GM19193 (cell line): ENCODE data around the gene COL18A1.

Experiments used
- POLR2A ChIP-seq: IDR thresholded peaks from 4 replicates; pipeline ENCODE4 v1.6.1; 2011; ENCODE audit not compliant: insufficient read depth, insufficient read length; ENCODE audit errors: extremely low read depth

The COL18A1 gene

DNA sequence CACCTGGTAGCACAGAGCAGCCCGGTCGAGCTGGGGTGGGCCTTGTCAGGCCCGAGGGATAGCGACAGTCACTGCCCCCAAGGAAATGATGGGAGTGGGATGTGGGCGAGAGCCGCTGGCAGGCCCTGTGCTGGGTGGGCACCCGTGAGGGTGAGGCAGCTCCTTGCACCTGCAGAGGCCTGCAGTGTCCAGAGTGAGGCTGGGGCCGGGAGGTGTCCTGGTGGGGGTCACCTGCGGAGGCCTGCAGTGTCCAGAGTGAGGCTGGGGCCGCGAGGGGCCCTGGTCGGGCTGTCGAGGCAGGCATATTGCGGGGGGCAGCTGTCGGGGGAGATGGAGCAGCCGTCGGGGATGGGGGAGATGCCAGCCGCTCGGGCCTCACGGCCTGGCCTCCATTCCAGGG, 87.8 kb downstream of the COL18A1 start:
- no peak for TF ChIP-seq POLR2A

DNA sequence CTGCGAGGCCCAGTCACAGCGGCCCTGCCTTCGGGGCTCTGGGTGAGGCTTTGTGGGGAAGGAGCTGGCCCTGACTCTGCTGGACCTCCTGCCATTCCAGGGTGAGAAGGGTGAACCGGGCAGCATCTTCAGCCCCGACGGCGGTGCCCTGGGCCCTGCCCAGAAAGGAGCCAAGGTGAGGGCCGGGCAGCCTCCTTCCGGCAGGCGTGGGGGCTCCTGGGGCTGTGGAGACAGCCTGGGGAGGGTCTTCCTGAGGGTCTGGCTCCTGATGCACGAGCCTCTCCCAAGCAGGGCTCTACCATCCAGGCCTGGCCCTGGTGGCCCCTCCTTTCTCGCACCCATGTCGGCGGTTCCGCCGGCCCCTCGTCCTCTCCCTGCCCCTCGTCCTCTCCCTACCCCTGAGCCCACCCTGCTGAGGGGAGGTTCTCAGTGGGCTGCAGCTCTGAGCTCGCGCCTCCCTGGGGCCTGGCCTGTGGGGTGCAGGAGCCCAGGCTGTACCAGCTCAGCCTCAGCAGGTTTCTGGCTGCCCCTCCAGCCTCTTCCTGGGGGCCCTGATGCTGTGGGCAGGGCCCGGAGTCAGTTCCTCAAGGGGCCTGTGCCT, 88.5 kb downstream of the COL18A1 start:
- no peak for TF ChIP-seq POLR2A

DNA sequence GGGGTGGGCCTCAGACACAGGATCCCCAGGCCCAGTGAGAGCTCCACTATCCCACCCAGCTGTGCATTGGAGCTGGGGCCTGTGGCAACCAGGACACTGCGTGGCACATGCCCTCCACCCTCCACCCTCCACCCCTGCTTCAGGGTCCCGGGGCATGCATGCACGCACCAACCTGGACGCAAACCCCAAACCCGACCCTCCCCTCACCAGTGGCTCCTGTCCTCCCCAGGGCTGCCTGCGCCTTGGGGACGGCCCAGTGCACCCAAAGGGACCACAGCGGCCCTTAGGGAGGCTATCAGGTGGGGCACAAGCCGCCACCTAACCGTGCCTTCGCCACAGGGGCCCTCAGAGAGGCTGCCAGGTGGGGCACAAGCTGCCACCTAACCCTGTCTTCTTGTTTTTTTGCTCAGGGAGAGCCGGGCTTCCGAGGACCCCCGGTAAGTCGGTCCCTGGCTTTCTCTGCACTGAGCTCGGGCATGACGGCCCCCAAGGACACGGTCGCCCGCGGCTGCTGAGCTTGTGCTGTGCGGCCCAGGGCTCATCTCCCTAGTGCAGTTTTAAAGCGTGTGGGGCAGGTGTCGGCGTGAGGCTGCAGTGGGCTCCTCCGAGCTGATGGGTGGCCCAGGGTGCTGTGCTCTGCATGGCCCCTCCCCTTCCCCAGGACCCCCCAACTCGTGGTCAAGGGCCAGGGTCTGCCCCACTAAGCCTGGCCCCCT, 89.3 kb downstream of the COL18A1 start:
- TF ChIP-seq POLR2A = no peak

DNA sequence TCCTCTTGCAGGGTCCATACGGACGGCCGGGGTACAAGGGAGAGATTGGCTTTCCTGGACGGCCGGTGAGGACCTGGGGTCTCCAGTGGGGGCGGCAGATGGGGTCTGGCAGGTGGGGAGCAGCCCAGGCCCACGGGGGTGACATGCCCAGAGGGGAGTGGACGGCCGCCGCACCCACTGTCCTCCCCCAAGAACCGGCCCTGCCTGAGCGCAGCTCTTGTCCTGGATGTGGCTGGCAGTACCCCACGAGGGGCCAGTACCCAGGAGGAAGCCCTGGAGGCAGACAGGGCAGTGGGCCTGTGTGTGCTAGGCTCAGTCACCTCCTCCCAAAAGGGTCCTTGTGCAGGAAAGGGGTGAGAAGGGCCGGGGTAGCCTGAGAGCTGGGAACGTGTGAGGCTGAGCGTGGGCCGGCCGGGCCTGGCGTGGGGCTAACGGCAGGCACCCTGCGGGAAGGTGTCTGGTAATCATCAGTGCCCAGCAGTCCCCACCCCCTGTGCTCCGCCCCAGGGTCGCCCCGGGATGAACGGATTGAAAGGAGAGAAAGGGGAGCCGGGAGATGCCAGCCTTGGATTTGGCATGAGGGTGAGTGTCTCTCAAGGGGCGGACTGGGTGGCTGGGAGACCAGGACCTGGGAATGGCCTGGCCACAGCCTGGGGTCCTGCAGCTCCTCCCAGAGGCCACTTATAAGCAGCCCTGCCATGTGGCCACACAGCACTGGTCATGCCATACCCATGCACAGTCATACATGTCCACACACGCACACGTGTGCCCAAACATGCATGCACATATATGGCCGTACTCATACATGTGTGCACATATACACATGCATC, 90.1 kb downstream of the COL18A1 start:
- no peak for TF ChIP-seq POLR2A

DNA sequence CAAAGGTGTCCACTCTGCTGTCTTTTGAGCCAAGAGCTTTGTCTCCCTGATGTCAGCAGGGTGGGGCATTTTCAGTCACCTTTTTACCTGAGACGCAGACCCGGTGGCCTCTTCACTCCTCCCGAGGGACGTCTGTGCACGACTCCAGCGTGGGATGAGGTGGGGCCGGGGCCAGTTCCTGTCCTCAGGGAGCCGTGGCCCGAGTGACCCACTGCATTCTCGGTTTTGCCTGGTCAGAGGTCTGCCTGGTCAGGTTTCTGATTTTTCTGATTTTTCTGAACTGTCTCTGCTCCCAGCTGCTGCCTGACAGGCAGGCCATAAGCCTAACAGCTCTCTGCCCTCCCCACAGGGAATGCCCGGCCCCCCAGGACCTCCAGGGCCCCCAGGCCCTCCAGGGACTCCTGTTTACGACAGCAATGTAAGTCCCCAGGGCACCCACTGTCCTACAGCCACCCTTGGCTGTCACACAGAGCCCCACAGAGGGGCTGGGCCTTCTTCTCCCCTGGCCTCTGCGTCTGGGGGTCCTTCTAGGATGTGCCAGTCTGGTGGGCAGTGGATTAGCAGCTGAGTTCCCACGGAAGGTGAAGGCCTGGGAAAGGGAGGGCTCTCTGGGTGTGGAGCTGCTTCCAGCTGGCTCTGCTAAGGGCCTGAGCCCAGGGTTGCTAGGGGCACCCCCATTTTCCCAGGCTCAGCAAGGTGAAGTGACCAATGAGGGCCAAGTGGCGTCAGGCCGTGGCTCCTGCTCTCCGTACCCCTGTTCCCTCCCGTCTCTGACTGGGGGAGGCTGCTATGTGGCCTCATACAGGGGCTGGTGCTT, 91.4 kb downstream of the COL18A1 start:
- TF ChIP-seq POLR2A = no peak

DNA sequence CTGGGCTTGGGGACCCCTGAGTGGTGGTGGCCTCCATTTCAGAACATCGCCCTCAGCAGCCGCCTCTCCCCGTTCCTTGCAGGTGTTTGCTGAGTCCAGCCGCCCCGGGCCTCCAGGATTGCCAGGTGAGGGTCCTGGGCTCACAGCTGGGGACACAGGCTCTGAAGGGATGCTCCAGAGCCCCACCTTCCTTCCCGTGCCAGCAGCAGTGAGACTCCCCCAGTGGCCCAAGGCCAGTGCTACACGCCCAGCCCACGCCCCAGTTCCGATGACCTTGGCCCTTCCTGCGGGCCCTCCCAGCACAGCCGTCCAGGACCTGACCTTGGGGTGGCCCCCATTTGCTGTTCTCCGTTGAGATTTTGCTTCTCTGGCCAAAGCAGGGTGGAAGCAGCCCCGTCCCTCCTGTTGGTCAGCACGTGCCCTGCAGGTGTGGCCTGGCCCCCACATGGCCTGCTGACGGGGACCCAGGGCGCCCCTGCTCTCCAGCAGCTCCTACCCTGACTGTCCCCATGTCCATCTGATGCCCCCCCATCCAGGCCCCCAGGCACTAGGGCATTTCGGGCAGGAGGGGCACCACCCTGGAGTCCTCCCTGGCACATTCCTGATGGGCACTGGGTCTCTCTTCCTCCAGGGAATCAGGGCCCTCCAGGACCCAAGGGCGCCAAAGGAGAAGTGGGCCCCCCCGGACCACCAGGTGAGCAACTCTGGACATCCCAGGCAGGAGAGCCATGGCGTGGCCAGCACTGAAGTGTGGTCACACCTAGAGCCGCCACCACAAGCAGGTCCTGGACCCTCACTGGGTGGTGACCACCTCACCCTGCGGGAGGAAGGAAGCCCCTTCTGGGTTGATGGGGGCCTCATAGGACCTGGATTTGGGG, 92.2 kb downstream of the COL18A1 start:
- no peak for TF ChIP-seq POLR2A

DNA sequence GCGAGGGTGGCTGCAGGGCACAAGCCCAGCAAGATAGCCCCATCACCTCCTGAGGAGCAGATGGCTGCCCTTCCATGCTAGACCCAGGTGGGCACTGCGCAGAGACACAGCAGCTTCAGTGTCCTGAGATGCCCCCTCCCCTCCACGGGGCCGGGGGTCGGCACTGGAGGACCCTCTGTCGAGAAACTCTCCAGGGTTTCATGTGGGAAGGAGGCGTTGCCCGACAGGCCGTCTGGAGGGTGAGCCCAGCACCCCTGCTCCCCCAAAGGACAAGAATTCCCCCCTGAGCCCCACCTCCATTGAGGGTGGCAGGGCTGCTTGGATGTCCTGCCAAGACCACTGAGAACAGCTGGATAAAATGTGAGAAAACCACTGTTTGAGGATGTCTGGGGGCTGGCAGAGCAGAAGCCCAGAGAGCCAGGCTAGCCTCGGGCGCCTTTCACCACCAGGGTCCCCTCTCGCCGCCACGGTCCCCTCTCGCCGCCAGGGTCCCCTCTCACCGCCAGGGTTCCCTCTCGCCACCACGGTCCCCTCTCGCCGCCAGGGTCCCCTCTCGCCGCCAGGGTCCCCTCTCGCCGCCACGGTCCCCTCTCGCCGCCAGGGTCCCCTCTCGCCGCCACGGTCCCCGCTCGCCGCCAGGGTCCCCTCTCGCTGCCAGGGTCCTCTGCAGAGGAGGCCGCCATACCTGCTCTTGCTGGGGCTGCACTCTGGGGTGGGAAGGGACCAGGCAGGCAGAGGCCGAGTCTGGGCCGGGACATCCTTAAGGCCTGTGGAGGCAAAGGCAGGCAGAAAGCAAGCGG, 93.1 kb downstream of the COL18A1 start:
- no peak for TF ChIP-seq POLR2A

DNA sequence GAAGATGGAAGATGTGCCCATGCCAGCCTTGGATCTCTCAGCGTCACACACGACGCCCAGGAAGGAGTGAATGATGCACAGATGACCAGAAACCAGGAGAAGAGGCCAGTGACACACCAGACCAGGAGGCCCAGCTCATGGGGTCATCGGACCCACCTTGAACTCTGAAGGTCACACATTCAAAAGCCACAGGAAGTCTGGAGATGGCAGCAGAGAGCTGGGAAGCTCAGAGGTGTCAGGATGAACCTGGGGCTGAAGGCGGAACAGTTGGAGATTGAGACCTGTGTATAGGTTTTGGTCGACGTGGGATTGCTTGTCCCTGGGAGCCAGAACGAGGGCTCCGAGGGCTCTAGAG, 93.7 kb downstream of the COL18A1 start:
- TF ChIP-seq POLR2A = no peak

DNA sequence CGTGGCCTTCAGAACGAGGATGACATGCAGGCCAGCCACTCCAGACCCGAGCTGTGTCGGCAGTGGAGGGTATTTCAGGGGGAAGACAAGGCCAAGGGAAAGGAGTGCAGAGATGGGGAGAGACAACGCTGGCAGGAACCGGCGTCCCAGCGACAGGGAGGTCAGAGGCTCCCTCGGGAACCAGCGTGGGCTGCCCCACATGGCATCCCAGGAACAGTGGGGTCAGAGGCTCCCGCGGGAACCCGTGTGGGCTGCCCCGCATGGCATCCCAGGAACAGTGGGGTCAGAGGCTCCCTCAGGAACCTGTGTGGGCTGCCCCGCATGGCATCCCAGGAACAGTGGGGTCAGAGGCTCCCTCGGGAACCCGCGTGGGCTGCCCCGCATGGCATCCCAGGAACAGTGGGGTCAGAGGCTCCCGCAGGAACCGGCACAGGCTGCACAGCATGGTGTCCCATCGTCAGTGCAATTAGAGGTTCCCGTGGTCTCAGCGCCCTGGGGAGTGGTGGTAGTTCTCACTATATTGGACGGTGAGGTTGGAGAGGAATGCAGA, 94.3 kb downstream of the COL18A1 start:
- no peak for TF ChIP-seq POLR2A

DNA sequence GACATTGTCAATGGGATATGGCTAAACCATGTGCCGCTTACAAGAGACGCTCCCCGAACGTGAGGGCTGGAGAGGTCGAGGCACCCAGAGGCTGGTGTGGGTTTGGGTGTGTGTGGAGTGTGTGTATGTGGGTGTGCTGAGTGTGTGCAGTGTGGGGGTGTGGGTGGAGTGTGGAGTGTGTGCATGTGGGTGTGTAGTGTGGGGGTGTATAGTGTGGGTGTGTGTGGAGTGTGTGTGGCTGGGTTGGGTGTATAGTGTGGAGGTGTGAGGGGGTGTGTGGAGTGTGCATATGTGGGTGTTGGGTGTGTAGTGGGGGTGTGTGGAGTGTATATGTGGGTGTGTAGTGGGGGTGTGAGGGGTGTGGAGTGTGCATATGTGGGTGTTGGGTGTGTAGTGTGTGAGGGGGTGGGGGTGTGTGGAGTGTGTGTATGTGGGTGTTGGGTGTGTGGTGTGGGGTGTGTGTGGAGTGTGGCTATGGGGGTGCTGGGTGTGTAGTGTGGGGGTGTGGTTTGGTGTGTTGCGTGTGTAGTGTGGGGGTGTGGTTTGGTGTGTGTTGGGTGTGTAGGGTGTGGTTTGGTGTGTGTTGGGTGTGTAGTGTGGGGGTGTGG, 95.1 kb downstream of the COL18A1 start:
- TF ChIP-seq POLR2A = no peak

DNA sequence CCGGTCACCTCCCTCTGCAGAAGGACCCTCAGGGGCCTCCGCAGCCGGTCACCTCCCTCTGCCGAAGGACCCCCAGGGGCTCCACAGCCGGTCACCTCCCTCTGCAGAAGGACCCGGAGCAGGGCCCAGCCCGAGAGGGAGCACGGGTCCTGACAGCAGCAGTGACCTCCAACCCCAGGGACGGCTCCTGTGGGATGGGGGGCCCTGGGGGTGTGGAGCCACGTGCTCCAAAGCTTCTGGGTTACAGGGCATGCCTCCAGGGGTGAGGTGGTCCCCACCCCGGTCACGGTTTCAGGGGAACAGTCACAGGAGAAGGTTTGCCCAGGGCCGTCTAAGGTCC, 97.0 kb downstream of the COL18A1 start:
- no peak for TF ChIP-seq POLR2A

DNA sequence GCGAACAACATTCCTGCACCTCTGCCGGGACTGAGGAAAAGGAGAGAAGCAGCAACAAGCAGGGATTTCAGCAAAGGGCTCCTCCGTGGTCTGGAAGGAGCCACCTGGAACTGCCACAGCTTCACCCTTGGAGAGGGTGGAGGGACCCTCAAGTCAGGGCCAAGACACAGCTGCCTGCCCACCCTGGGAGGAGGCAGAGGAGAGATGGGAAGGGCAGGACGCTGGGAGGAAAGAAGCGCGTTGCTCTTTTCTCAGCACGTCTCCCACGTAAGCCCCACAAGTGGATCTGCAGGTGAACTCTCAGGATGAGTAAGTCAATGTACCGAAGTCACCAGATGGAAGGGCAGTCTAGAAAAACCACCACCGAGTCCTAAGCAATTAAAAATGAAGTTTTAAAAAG, 97.6 kb downstream of the COL18A1 start:
- TF ChIP-seq POLR2A = no peak

DNA sequence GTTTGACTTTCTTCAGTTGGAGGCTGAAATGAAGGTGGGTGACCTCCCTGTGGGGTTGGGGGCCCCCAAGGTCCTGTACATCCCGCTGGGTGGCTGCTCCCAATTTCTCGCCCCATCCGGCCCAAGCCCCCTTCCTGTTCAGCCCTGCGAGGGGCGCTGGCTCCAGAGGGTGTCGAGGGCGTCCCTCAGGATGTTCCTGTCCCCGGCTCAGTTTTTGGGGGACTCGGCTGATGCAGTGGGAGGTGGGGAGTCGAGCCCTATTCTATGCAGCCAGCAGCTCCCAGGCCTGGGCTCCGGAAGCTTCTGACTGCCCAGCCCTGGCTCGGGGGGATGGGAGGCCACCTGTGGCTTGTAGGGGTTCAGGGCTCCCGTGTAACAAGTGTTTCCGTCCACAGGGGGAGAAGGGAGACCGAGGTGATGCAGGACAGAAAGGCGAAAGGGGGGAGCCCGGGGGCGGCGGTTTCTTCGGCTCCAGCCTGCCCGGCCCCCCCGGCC, 99.1 kb downstream of the COL18A1 start:
- no peak for TF ChIP-seq POLR2A
